Measurements from ENCODE around the gene GALNT18. TPM values are rescaled to one million over a fixed set of nuclear protein-coding genes. Genes with fewer than 3 reads are reported as not detected.

The GALNT18 gene
- total and polyA plus RNA-seq, 3 experiments from 2014 or later, result 1.3 TPM; not detected in 1

DNA sequence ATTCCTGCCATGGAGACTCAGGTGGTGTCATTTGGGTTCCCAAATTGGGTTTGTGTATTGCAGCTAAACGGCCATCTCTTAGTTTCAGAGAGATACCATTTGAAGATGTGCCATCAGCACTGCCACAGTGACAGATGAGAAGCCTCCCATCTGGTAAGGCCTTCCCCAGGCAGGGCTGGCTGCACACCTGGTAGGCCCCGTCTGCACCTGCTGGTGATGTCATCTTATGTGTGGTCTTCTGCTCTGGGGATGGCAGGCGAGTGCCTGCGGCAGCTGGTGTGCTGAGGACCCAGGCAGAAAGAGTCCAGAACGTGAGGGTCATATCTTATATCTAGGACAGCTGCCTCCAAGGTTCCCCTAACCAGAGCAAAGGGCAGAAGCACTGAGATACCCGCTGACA lies 369.4 kb downstream of the GALNT18 start:
- H3K9me3 ChIP-seq (ENCODE audit: low read length), result no peaks in the 10 kb centered on the region
- no peaks in the 10 kb centered on the region for H3K27me3 ChIP-seq (ENCODE audit: insufficient read depth, low read length, poor library complexity, severe bottlenecking)
- no peaks in the 10 kb centered on the region for H3K36me3 ChIP-seq (ENCODE audit: insufficient read depth, low read length)
- Mint-ChIP-seq H3K27me3 (peaks cover 5 to 29% of the 10 kb centered on the region in 2 donors), H3K4me1 (no peaks in the 10 kb centered on the region), H3K36me3 (no peaks in the 10 kb centered on the region), H3K4me3 (no peak overlapping the region), H3K27ac (no peak overlapping the region), H3K9me3 (peaks cover 0 to 2% (median 0%) of the 10 kb centered on the region in 5 donors)
- H3K4me3 ChIP-seq (ENCODE audit: low read length), result no peak overlapping the region
- POLR2A ChIA-PET, result no interaction called here
- DNase-seq, result no peak
- H3K4me1 ChIP-seq (ENCODE audit: insufficient read depth, low read length), result no peaks in the 10 kb centered on the region
- CTCF ChIA-PET, result no interaction called here
- no peak overlapping the region for H3K27ac ChIP-seq (ENCODE audit: low read depth, low read length)

DNA sequence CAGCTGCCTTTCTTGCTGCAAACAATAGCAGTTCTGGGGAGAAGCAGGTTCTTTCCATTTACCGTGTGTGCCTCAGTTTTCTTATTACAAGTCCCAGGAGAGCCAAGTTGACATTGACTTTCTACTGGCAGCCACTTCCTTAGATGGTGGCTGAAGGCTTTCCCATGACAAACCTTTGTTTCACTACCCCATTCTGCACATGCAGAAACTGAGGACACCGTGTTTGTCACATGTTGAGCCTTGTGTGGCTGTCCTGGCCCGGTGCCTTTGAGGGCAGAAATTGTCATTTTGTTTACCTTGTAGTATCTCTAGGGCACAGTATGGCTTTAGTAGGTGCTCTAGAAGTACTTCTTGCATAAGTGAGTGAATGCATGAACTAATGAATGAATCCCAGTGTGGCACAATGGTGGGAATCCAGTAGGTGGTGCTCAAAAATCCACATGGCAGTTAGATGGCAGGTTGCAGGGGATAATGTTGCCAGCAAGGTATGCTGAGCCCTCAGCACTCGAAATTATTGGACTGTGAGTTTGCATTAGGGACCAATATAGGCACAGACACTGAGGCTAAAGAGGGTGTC lies 370.3 kb downstream of the GALNT18 start:
- H3K36me3 Mint-ChIP-seq, result no peaks in the 10 kb centered on the region
- no peak overlapping the region for H3K27ac Mint-ChIP-seq
- Histone ChIP-seq H3K4me3 (ENCODE audit: low read length) (no peak overlapping the region), H3K4me1 (ENCODE audit: insufficient read depth, low read length) (no peaks in the 10 kb centered on the region), H3K27me3 (ENCODE audit: insufficient read depth, low read length, poor library complexity, severe bottlenecking) (no peaks in the 10 kb centered on the region), H3K27ac (ENCODE audit: low read depth, low read length) (no peak overlapping the region), H3K9me3 (ENCODE audit: low read length) (no peaks in the 10 kb centered on the region), H3K36me3 (ENCODE audit: insufficient read depth, low read length) (no peaks in the 10 kb centered on the region)
- ChIA-PET POLR2A (no interaction called here), CTCF (no interaction called here)
- no peak for DNase-seq
- H3K9me3 Mint-ChIP-seq, result peaks cover 0 to 2% (median 0%) of the 10 kb centered on the region in 5 donors
- peaks cover 5 to 25% of the 10 kb centered on the region in 2 donors for H3K27me3 Mint-ChIP-seq
- peaks cover 0 to 1% (median 0%) of the 10 kb centered on the region in 3 donors for H3K4me1 Mint-ChIP-seq
- H3K4me3 Mint-ChIP-seq, result no peak overlapping the region

- H3K27me3 ChIP-seq (ENCODE audit: insufficient read depth, low read length, poor library complexity, severe bottlenecking), result no peaks in the 10 kb centered on the region
- no peaks in the 10 kb centered on the region for H3K36me3 Mint-ChIP-seq
These were observed 371.3 kb downstream of the GALNT18 start for GRCh38 chr11:11250470-11250869.

GRCh38 chr11:11247576-11247975 lies 374.2 kb downstream of the GALNT18 start:
- CTCF ChIA-PET, result no interaction called here

More at GRCh38 chr11:11250470-11250869, 371.3 kb downstream of the GALNT18 start:
- H3K4me3 ChIP-seq (ENCODE audit: low read length), result no peak overlapping the region
- H3K4me1 ChIP-seq (ENCODE audit: insufficient read depth, low read length), result no peaks in the 10 kb centered on the region
- H3K4me3 Mint-ChIP-seq, result no peak overlapping the region
- POLR2A ChIA-PET, result no interaction called here
- H3K9me3 Mint-ChIP-seq, result peaks cover 0 to 2% (median 0%) of the 10 kb centered on the region in 5 donors
- H3K27ac ChIP-seq (ENCODE audit: low read depth, low read length), result no peak overlapping the region
- no peak for DNase-seq
- no peaks in the 10 kb centered on the region for H3K36me3 ChIP-seq (ENCODE audit: insufficient read depth, low read length)
- peaks cover 3 to 25% of the 10 kb centered on the region in 2 donors for H3K27me3 Mint-ChIP-seq
- CTCF ChIA-PET, result no interaction called here
- peaks cover 0 to 1% (median 0%) of the 10 kb centered on the region in 3 donors for H3K4me1 Mint-ChIP-seq
- H3K9me3 ChIP-seq (ENCODE audit: low read length), result no peaks in the 10 kb centered on the region
- no peak overlapping the region for H3K27ac Mint-ChIP-seq

GRCh38 chr11:11247086-11247485 lies 374.7 kb downstream of the GALNT18 start:
- H3K36me3 Mint-ChIP-seq, result no peaks in the 10 kb centered on the region
- H3K4me1 Mint-ChIP-seq, result peaks cover 19 to 28% (median 26%) of the 10 kb centered on the region in 3 donors
- H3K27me3 Mint-ChIP-seq, result peaks cover 3 to 14% of the 10 kb centered on the region in 2 donors
- CTCF ChIA-PET, result no interaction called here
- H3K9me3 Mint-ChIP-seq, result peaks cover 0 to 2% (median 0%) of the 10 kb centered on the region in 5 donors
- DNase-seq, result no peak
- peak overlapping the region in 1 of 8 donors; percentile 64 for H3K27ac Mint-ChIP-seq
- no peak overlapping the region for H3K4me3 Mint-ChIP-seq
- POLR2A ChIA-PET, result no interaction called here
- H3K27me3 ChIP-seq (ENCODE audit: insufficient read depth, low read length, poor library complexity, severe bottlenecking), result no peaks in the 10 kb centered on the region
- H3K4me1 ChIP-seq (ENCODE audit: insufficient read depth, low read length), result peaks cover 13% of the 10 kb centered on the region
- no peaks in the 10 kb centered on the region for H3K36me3 ChIP-seq (ENCODE audit: insufficient read depth, low read length)
- H3K4me3 ChIP-seq (ENCODE audit: low read length), result no peak overlapping the region
- no peak overlapping the region for H3K27ac ChIP-seq (ENCODE audit: low read depth, low read length)
- H3K9me3 ChIP-seq (ENCODE audit: low read length), result no peaks in the 10 kb centered on the region

More at GRCh38 chr11:11247576-11247975, 374.2 kb downstream of the GALNT18 start:
- POLR2A ChIA-PET, result no interaction called here
- Mint-ChIP-seq H3K27me3 (peaks cover 3 to 15% of the 10 kb centered on the region in 2 donors), H3K4me1 (peaks cover 18 to 23% (median 21%) of the 10 kb centered on the region in 3 donors), H3K9me3 (peaks cover 0 to 2% (median 0%) of the 10 kb centered on the region in 5 donors), H3K27ac (peak overlapping the region in 1 of 8 donors; percentile 62), H3K36me3 (no peaks in the 10 kb centered on the region), H3K4me3 (no peak overlapping the region)
- no peak for DNase-seq
- H3K27me3 ChIP-seq (ENCODE audit: insufficient read depth, low read length, poor library complexity, severe bottlenecking), result no peaks in the 10 kb centered on the region
- H3K4me3 ChIP-seq (ENCODE audit: low read length), result no peak overlapping the region
- peaks cover 13% of the 10 kb centered on the region for H3K4me1 ChIP-seq (ENCODE audit: insufficient read depth, low read length)
- H3K9me3 ChIP-seq (ENCODE audit: low read length), result no peaks in the 10 kb centered on the region
- no peaks in the 10 kb centered on the region for H3K36me3 ChIP-seq (ENCODE audit: insufficient read depth, low read length)
- no peak overlapping the region for H3K27ac ChIP-seq (ENCODE audit: low read depth, low read length)

GRCh38 chr11:11246166-11246565 lies 375.6 kb downstream of the GALNT18 start:
- H3K27ac ChIP-seq (ENCODE audit: low read depth, low read length), result no peak overlapping the region
- DNase-seq, result no peak
- peaks cover 0 to under 1% (median 0%) of the 10 kb centered on the region in 3 donors for H3K36me3 Mint-ChIP-seq
- peaks cover 19 to 32% (median 29%) of the 10 kb centered on the region in 3 donors for H3K4me1 Mint-ChIP-seq
- peak overlapping the region in 4 of 8 donors; percentile 12 to 88 (median 51) for H3K27ac Mint-ChIP-seq
- H3K9me3 ChIP-seq (ENCODE audit: low read length), result no peaks in the 10 kb centered on the region
- H3K4me1 ChIP-seq (ENCODE audit: insufficient read depth, low read length), result peaks cover 13% of the 10 kb centered on the region
- H3K9me3 Mint-ChIP-seq, result peaks cover 0 to 2% (median 0%) of the 10 kb centered on the region in 5 donors
- ChIA-PET CTCF (no interaction called here), POLR2A (no interaction called here)
- peaks cover 0 to 4% of the 10 kb centered on the region in 2 donors for H3K27me3 Mint-ChIP-seq
- H3K36me3 ChIP-seq (ENCODE audit: insufficient read depth, low read length), result no peaks in the 10 kb centered on the region
- H3K4me3 ChIP-seq (ENCODE audit: low read length), result no peak overlapping the region
- no peaks in the 10 kb centered on the region for H3K27me3 ChIP-seq (ENCODE audit: insufficient read depth, low read length, poor library complexity, severe bottlenecking)
- H3K4me3 Mint-ChIP-seq, result no peak overlapping the region

- Mint-ChIP-seq H3K27ac (peak overlapping the region in 2 of 8 donors; percentile 24 to 35), H3K27me3 (no peaks in the 10 kb centered on the region), H3K36me3 (peaks cover 0 to 1% (median 0%) of the 10 kb centered on the region in 3 donors), H3K4me3 (peak overlapping the region in 1 of 7 donors; percentile 27), H3K9me3 (peaks cover 0 to 2% (median 0%) of the 10 kb centered on the region in 5 donors), H3K4me1 (peaks cover 19 to 32% (median 29%) of the 10 kb centered on the region in 3 donors)
- H3K36me3 ChIP-seq (ENCODE audit: insufficient read depth, low read length), result no peaks in the 10 kb centered on the region
- no peaks in the 10 kb centered on the region for H3K9me3 ChIP-seq (ENCODE audit: low read length)
- H3K4me3 ChIP-seq (ENCODE audit: low read length), result no peak overlapping the region
- no peak for DNase-seq
- no peak overlapping the region for H3K27ac ChIP-seq (ENCODE audit: low read depth, low read length)
- ChIA-PET CTCF (no interaction called here), POLR2A (no interaction called here)
- H3K4me1 ChIP-seq (ENCODE audit: insufficient read depth, low read length), result peaks cover 13% of the 10 kb centered on the region
- H3K27me3 ChIP-seq (ENCODE audit: insufficient read depth, low read length, poor library complexity, severe bottlenecking), result no peaks in the 10 kb centered on the region
These were observed 376.4 kb downstream of the GALNT18 start for GRCh38 chr11:11245453-11245852.

DNA sequence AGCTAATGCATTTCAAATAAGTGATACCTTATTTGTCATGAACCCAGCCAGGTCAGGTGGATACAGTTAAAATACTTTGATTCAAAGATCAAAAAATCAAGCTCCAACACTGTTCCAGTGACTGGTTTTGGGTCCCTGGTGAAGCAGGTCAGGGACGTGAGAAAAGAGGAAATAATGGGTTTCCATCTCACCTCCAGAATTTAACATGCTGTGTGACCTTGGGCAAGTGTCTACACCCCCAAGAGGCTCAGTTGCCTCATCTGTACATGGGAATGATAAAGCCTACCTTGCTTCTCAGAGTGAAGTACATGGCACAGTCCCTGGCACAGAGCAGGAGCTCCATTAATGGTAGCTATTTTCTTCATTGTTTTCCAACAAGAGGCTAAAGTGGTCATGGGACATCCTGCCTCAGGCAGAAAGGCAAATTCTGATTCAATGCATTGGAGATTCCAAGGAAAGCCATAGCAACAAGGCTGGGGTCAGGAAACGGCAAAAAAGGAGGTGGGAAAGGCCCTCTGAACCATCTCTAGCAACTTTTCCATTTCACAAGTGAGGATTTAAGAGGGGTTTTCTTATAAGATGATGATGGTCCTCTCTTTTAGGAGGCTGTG lies 377.2 kb downstream of the GALNT18 start:
- Mint-ChIP-seq H3K9me3 (peaks cover 0 to 2% (median 0%) of the 10 kb centered on the region in 5 donors), H3K36me3 (peaks cover 0 to 1% (median 0%) of the 10 kb centered on the region in 3 donors), H3K4me3 (no peak overlapping the region), H3K27ac (peak overlapping the region in 5 of 8 donors; percentile 69 to 93 (median 83)), H3K27me3 (no peaks in the 10 kb centered on the region), H3K4me1 (peaks cover 19 to 32% (median 29%) of the 10 kb centered on the region in 3 donors)
- no peaks in the 10 kb centered on the region for H3K27me3 ChIP-seq (ENCODE audit: insufficient read depth, low read length, poor library complexity, severe bottlenecking)
- H3K9me3 ChIP-seq (ENCODE audit: low read length), result no peaks in the 10 kb centered on the region
- no peak for DNase-seq
- ChIA-PET CTCF (no interaction called here), POLR2A (no interaction called here)
- H3K36me3 ChIP-seq (ENCODE audit: insufficient read depth, low read length), result no peaks in the 10 kb centered on the region
- H3K4me3 ChIP-seq (ENCODE audit: low read length), result no peak overlapping the region
- H3K27ac ChIP-seq (ENCODE audit: low read depth, low read length), result no peak overlapping the region
- H3K4me1 ChIP-seq (ENCODE audit: insufficient read depth, low read length), result peaks cover 13% of the 10 kb centered on the region
